Bronchial epithelial cell (primary cell): ENCODE data around the gene TAL1. TPM values are rescaled to one million over a fixed set of nuclear protein-coding genes. Genes with fewer than 3 reads are reported as not detected.

Experiments
- DNase-seq: peaks from one replicate; pipeline ENCODE4 v3.0.0-alpha.2; 2010; ENCODE audit warnings: low read depth
- FAIRE-seq: peaks from 2 replicates; lab custom pipeline; 2011; peaks lifted over from hg19 to GRCh38; lab: Jason Lieb, UNC
- H3K27me3 ChIP-seq: 2 replicates; pipeline ENCODE4 v1.5.1; 2011; ENCODE audit warnings: low read length; ENCODE audit not compliant: control insufficient read depth, insufficient read depth
- H3K36me3 ChIP-seq: 2 replicates; pipeline ENCODE4 v1.5.1; 2011; ENCODE audit warnings: low read length; ENCODE audit not compliant: control insufficient read depth, insufficient read depth
- H3K4me3 ChIP-seq: 2 replicates; pipeline ENCODE4 v1.5.1; 2011; ENCODE audit warnings: mild to moderate bottlenecking, low read depth, low read length, control low read depth
- total RNA-seq: library from RNA; depleted of rRNA; stranded (reverse); fragments of >200 nt; gene quantifications from 2 replicates; pipeline ENCODE4 v1.2.1, GENCODE V29; 2014
- TF ChIP-seq, protein P1 (sequence below): IDR thresholded peaks from 2 replicates; pipeline ENCODE4 v1.5.1; 2011; ENCODE audit warnings: mild to moderate bottlenecking, moderate library complexity, low read length, control low read depth, inconsistent platforms; ENCODE audit not compliant: insufficient read depth, severe bottlenecking

TAL1 gene
- total RNA-seq, 1 donor from 2014 or later: not detected

DNA sequence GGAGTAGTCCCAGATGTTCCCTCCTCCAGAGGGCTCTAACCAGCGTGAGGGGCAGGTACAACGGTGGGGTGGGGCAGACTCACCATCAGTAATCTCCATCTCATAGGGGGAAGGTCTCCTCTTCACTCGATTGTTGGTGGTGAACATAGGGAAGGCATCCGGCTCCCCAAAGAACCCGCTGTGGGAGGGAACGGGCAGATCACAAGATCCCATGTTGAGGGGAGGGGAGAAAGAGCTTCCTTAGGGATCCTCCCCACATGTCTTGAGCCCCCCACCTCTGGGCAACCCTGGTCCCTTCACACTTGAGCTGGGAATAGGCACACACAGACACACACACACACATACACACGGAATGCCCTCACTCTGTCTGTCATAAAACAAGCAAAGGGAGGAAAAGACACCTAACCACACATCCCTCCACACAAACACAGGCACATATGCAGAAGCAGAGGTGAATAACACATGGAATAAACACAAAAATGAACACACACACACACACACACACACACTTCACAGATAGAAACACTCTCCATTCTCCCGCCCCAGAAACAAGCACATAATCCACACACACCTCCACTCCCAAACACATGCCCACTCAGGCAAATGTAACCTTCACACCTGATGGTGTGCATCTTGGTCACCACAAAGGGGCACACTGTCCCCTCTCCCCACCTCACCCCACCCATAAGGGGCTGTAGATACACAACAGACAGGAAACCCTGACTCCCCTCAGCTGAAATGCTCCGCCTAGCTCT is 7.9 kb downstream of the TAL1 start:
- H3K36me3 ChIP-seq: no peaks in the 10 kb centered on the region
- H3K4me3 ChIP-seq: no peak overlapping the region
- FAIRE-seq (no peak), DNase-seq (no peak)
- H3K27me3 ChIP-seq: peaks cover 53% of the 10 kb centered on the region
- TF ChIP-seq, protein P1, sequence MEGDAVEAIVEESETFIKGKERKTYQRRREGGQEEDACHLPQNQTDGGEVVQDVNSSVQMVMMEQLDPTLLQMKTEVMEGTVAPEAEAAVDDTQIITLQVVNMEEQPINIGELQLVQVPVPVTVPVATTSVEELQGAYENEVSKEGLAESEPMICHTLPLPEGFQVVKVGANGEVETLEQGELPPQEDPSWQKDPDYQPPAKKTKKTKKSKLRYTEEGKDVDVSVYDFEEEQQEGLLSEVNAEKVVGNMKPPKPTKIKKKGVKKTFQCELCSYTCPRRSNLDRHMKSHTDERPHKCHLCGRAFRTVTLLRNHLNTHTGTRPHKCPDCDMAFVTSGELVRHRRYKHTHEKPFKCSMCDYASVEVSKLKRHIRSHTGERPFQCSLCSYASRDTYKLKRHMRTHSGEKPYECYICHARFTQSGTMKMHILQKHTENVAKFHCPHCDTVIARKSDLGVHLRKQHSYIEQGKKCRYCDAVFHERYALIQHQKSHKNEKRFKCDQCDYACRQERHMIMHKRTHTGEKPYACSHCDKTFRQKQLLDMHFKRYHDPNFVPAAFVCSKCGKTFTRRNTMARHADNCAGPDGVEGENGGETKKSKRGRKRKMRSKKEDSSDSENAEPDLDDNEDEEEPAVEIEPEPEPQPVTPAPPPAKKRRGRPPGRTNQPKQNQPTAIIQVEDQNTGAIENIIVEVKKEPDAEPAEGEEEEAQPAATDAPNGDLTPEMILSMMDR: no peak

DNA sequence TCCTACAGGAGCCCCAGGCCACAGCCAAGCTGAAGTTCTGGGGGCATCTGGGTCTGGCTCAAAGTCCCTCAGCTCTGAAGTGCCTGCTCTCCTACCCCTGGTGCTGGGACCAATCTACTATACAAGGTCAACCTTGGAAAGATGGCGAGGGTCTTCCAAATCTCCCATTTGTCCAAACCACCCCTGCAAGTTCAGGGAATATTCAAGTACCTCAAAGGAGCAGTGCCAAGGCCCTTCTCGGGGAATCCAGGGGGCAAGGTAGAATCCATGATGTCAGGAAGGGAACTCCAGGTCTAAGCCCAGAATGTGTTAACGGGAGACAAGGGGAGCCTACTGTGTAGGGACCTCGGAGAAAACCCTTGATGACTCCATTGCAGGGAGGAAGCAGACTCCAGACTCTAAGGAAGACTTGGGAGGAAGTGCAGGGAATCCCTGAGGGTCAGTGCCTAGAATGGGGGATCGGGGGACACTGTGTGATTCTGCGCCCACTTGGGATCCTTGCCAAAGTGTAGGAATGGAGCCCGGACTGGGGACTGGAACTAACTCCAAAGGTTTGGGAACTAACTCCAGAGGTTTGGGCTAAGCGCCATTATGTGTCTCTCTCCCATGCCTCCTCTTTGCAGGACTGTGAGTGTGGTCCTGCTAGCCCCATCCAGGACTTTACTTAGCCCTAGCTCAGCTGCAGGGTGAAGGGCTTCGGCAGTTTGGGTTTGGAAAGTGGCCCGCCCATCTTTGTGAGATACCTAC is 8.7 kb downstream of the TAL1 start:
- DNase-seq (no peak), FAIRE-seq (no peak)
- TF ChIP-seq, protein P1: no peak
- Histone ChIP-seq H3K4me3 (no peak overlapping the region), H3K27me3 (peaks cover 46% of the 10 kb centered on the region), H3K36me3 (no peaks in the 10 kb centered on the region)

DNA sequence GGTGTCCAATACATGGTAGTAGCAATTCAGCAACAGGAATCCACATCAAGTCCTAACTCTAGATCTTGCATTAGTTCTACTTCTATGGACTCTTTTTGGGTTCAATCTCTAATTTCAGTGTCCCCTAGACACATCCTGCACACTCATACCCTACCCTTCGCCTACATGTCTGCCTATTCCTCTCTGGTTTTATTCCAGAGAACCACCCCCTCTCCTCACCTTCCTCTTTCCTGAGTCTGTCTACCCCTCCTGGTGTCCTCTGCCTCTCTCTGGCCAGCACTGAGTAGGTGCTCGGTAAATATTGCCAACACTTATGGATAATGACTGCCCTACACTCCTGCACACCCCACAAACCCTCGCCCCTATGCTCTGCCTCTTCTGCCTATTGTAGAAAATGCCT is 9.5 kb downstream of the TAL1 start:
- no peak for DNase-seq
- no peak for FAIRE-seq
- peaks cover 43% of the 10 kb centered on the region for H3K27me3 ChIP-seq

DNA sequence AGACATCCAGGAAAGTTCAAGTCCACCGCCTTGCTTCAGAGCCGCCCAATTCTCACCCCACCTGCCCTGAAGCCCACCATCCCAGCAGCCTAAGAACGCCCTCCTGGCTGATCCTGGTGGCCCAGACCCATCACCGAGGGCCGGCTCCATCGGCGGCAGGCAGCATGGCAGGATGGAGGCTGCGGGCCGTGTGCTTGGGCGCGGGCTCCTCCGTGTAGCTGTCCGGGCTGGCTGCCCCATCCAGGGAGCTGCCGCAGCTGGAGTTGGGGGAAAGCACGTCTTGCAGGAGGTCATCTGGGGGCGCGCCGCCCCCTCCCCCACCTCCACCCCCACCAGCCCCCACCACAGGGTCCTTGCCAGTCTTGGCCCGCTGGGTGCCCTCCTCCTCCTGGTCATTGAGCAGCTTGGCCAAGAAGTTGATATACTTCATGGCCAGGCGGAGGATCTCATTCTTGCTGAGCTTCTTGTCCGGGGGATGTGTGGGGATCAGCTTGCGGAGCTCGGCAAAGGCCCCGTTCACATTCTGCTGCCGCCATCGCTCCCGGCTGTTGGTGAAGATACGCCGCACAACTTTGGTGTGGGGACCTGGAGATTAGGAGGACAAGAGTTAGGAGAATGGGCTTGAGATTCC is 12.3 kb downstream of the TAL1 start:
- no peak for FAIRE-seq
- Histone ChIP-seq H3K36me3 (no peaks in the 10 kb centered on the region), H3K27me3 (peaks cover 23% of the 10 kb centered on the region)

More for the DNA sequence above, 9.5 kb downstream of the TAL1 start:
- H3K4me3 ChIP-seq: no peak overlapping the region
- no peaks in the 10 kb centered on the region for H3K36me3 ChIP-seq
- TF ChIP-seq, protein P1: no peak

DNA sequence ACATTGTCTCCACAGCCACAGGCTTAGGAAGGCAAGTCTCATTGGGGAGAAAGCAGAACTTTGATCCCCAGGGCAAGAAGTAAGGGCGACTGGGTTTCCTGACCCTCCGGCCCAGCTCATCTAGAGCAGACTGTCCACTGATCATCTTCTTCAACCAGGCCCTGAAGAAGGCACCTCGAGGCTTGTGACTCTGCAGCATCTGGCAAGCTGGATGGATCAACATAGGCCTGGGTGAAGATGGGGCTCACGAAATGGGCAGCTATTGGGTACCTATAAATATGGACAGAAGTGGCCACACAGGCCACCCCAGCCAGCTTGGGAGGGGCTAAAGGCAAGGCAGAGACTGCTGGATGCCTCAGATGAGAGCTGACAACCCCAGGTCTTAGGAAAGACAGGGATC is 13.0 kb downstream of the TAL1 start:
- H3K27me3 ChIP-seq: peaks cover 16% of the 10 kb centered on the region
- TF ChIP-seq, protein P1: no peak
- FAIRE-seq (peak; percentile 43), DNase-seq (no peak)
- no peak overlapping the region for H3K4me3 ChIP-seq
- no peaks in the 10 kb centered on the region for H3K36me3 ChIP-seq

More for the DNA sequence above, 12.3 kb downstream of the TAL1 start:
- H3K4me3 ChIP-seq: no peak overlapping the region
- TF ChIP-seq, protein P1: no peak
- no peak for DNase-seq
